ENCODE results near the gene VTI1A. TPM values are rescaled to one million over a fixed set of nuclear protein-coding genes. Genes with fewer than 3 reads are reported as not detected.
A peak's percentile ranks its signal among the peaks of the same experiment; 100 is the strongest.

The VTI1A gene
- total and polyA plus RNA-seq, 2 of the 8 experiments (the other 6 are each of a cell fraction or from before 2014, with no cell fraction given) = 6.0 to 20.0 TPM

GRCh38 chr10:112695539-112695938 is 248.5 kb downstream of the VTI1A start:
- Histone ChIP-seq H3K4me2 (ENCODE audit: insufficient read depth in 1 of 2, low read depth in 2 of 2, low read length in 2 of 2) (no peak overlapping the region), H2BK5ac (ENCODE audit: low read depth, low read length) (no peak overlapping the region), H2BK12ac (ENCODE audit: low read depth, low read length) (peak overlapping the region; percentile 64; the same call in 1 of the 2 replicates), H3K4ac (replicated peaks; ENCODE audit: insufficient read length, low read depth, low read length) (no peak overlapping the region), H3K36me3 (ENCODE audit: control insufficient read depth in 2 of 4, insufficient read depth in 4 of 4, low read length in 3 of 4) (no peaks in the 10 kb centered on the region), H2BK120ac (replicated peaks; ENCODE audit: low read depth, low read length) (no peak overlapping the region), H4K5ac (ENCODE audit: insufficient read length, low read depth, low read length) (no peak overlapping the region), H4K20me1 (replicated peaks in 1 of 2; ENCODE audit: control insufficient read depth in 1 of 2, insufficient read depth in 2 of 2, low read length in 2 of 2) (no peaks in the 10 kb centered on the region), H3K79me2 (ENCODE audit: control insufficient read depth in 1 of 2, insufficient read depth in 2 of 2, low read length in 2 of 2) (no peaks in the 10 kb centered on the region), H3K23me2 (ENCODE audit: low read depth, low read length) (no peaks in the 10 kb centered on the region; the same call in 1 of the 2 replicates), H2AFZ (ENCODE audit: low read length) (no peak overlapping the region), H2BK15ac (ENCODE audit: low read length) (0 out of 2 replicates have a peak overlapping the region, but pooled peaks have one; percentile 25), H3K56ac (replicated peaks; ENCODE audit: insufficient read length, low read depth, low read length) (no peak overlapping the region), H2AK5ac (ENCODE audit: low read depth, low read length) (0 out of 2 replicates have a peak overlapping the region, but pooled peaks have one; percentile 32), H4K91ac (replicated peaks; ENCODE audit: insufficient read length, low read length) (no peak overlapping the region), H3K4me3 (ENCODE audit: extremely low read depth in 1 of 4, insufficient read depth in 2 of 4, low read depth in 3 of 4, low read length in 4 of 4) (no peak overlapping the region), H2BK20ac (ENCODE audit: low read length) (no peak overlapping the region), H3K23ac (ENCODE audit: insufficient read length) (no peak overlapping the region), H3K4me1 (replicated peaks in 1 of 4; ENCODE audit: control insufficient read depth in 3 of 4, insufficient read depth in 4 of 4, low read length in 3 of 4) (no peaks in the 10 kb centered on the region; a peak in 1 of 7 replicates), H3K27me3 (replicated peaks in 1 of 4; ENCODE audit: control insufficient read depth in 3 of 4, extremely low read depth in 1 of 4, insufficient read depth in 3 of 4, low read length in 3 of 4) (no peaks in the 10 kb centered on the region), H4K8ac (ENCODE audit: extremely low read depth, insufficient read depth, low read length) (no peak overlapping the region), H3K9ac (replicated peaks in 1 of 4; ENCODE audit: extremely low read depth in 1 of 4, low read depth in 3 of 4, low read length in 3 of 4) (no peak overlapping the region), H3K18ac (ENCODE audit: extremely low read depth, low read length) (no peak overlapping the region), H3K27ac (ENCODE audit: low read depth, low read length) (no peak overlapping the region), H3K14ac (ENCODE audit: insufficient read length) (no peak overlapping the region), H3K9me3 (ENCODE audit: insufficient read depth in 2 of 2, low read depth in 1 of 2, low read length in 1 of 2) (no peaks in the 10 kb centered on the region), H3K79me1 (ENCODE audit: low read depth, low read length) (no peaks in the 10 kb centered on the region)
- POLR2A ChIA-PET (ENCODE audit: partially characterized antibody) = no interaction called here
- CTCF ChIA-PET (ENCODE audit: partially characterized antibody) = interaction anchor here (1.3 to 6.6 kb wide), 2 partner anchors 15 to 26 kb away, joined by 4 to 40 read pairs; no protein-coding TSS in a partner anchor
- DNase-seq (ENCODE audit: low read depth in 1 of 2, low spot score in 2 of 2) (no peak), FAIRE-seq (no peak)
- 88% methylated on average over 7 of the region's 7 CpGs; no CpG with 5 or more reads in 1 of the 2 experiments for WGBS, 2 experiments (ENCODE audit: extremely low coverage in 1 of 2, insufficient coverage in 1 of 2, insufficient read length in 1 of 2, insufficient replicate concordance in 2 of 2, low coverage in 1 of 2, low lambda C conversion rate in 2 of 2, missing lambda C conversion rate in 1 of 2)
- TF ChIP-seq YY1 (IDR thresholded peaks at IDR 0.05; ENCODE audit: low read depth, low read length) (no peak), POLR2AphosphoS5 (IDR thresholded peaks at IDR 0.05; ENCODE audit: low read depth, low read length) (no peak), POLR2A (IDR thresholded peaks at IDR 0.05; ENCODE audit: control extremely low read depth in 1 of 2, low read depth in 2 of 2, low read length in 2 of 2) (no peak), MAFK (IDR thresholded peaks at IDR 0.05; ENCODE audit: low read depth, low read length) (no peak), NRF1 (IDR thresholded peaks at IDR 0.05; ENCODE audit: low read depth, low read length) (no peak), CREB1 (IDR thresholded peaks at IDR 0.05) (no peak)
